WTC11 (cell line): ENCODE measurements around the gene TMEM52.

Source experiments
- CREB1 ChIP-seq: sonication (generic); formaldehyde crosslinking; IDR thresholded peaks from 2 replicates; pipeline ENCODE4 v1.8.0; 2023; ENCODE audit warnings: mild to moderate bottlenecking, missing genetic modification reagents
- CTCF ChIP-seq: fragments of 200-600 bp; IDR thresholded peaks from 2 replicates; pipeline ENCODE4 v1.8.0; 2022; ENCODE audit warnings: antibody characterized with exemption
- IRF1 ChIP-seq: sonication (generic); formaldehyde crosslinking; IDR thresholded peaks from 2 replicates; pipeline ENCODE4 v1.8.0; 2023; ENCODE audit warnings: missing genetic modification reagents

DNA sequence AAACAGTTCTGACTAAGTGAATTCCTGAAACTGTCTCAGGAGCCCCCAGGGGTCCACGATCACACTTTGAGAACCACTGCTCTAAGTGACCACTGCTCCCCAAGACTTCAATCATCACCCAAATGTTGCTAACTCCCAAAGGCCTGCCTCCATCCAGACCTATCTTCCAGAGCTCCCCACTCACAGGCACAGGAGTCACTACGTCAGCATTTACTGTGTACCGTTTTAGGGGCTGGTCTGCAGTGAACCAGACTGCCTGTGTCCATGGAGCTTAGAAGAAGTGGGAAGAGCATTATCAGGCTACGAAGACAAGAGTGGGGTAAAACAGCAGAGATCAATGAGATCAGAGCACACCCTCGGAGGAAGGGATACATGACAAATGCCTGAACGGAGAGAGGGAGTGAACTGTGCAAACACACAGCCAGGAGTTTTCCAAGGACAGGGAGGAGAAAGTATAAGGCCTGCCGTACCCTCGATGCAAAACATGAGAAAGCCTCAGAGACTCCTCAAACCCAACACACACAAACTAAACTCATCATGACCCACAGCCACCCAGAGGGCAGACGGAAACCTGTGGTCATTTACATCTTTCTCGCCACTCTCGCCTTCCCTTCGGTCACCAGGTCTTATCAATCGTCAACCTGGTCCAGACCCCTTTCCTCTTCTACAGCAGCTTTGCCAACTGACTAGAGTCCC lies 38.3 kb downstream of the TMEM52 start:
- TF ChIP-seq IRF1 (CRISPR knock-in tag) (no peak), CREB1 (CRISPR knock-in tag) (no peak), CTCF (no peak)
